Measurements from ENCODE around the gene GP1BB. TPM values are rescaled to one million over a fixed set of nuclear protein-coding genes. Genes with fewer than 3 reads are reported as not detected.

GP1BB gene
- total RNA-seq, 1 donor from 2014 or later = 0.95 TPM

DNA sequence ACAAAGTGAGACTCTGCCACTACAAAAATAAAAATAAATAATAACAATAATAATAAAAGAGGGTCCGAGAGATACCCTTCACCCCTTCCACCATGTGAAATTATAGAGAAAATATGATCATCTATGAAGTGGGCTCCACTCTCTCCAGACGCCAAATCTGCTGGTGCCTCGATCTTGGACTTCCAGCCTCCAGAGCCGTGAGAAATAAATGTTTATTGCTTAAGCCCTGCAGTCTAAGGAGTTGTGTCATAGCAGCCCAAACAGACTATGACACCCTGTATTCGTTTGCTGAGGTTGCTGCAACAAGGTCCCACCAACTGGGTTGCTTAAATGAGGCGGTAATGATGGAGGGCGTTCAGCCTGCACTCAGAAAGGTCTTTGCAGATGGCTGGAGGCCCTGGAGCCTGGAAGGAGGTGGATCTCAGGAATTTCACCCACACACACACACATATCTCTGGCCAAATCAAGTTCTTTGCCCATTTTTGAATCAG, 16.6 kb upstream of the GP1BB start:
- FAIRE-seq (no peak), DNase-seq (ENCODE audit: low read depth) (no peak)
- Mint-ChIP-seq H3K9me3 (ENCODE audit: unreplicated experiment) (no peaks in the 10 kb centered on the region), H3K4me3 (ENCODE audit: unreplicated experiment) (no peak overlapping the region), H3K27me3 (ENCODE audit: low read depth, unreplicated experiment) (peaks cover 53% of the 10 kb centered on the region), H3K4me1 (ENCODE audit: low read depth, unreplicated experiment) (no peaks in the 10 kb centered on the region), H3K27ac (ENCODE audit: unreplicated experiment) (peak overlapping the region; percentile 4), H3K36me3 (ENCODE audit: low read depth, unreplicated experiment) (no peaks in the 10 kb centered on the region)
- no peak overlapping the region for H3K9ac ChIP-seq (ENCODE audit: low read length)
- H3K36me3 ChIP-seq (ENCODE audit: insufficient read depth, low read length) = no peaks in the 10 kb centered on the region
- H2AFZ ChIP-seq (ENCODE audit: low read depth, low read length) = no peak overlapping the region
- H4K20me1 ChIP-seq (ENCODE audit: insufficient read depth, low read length) = no peaks in the 10 kb centered on the region
- H3K79me2 ChIP-seq (ENCODE audit: insufficient read depth, low read length) = no peaks in the 10 kb centered on the region
- H3K9me3 ChIP-seq (ENCODE audit: insufficient read depth, low read depth, low read length) = no peaks in the 10 kb centered on the region
- no peak overlapping the region for H3K27ac ChIP-seq (ENCODE audit: low read depth, low read length)
- TF ChIP-seq, protein P1, sequence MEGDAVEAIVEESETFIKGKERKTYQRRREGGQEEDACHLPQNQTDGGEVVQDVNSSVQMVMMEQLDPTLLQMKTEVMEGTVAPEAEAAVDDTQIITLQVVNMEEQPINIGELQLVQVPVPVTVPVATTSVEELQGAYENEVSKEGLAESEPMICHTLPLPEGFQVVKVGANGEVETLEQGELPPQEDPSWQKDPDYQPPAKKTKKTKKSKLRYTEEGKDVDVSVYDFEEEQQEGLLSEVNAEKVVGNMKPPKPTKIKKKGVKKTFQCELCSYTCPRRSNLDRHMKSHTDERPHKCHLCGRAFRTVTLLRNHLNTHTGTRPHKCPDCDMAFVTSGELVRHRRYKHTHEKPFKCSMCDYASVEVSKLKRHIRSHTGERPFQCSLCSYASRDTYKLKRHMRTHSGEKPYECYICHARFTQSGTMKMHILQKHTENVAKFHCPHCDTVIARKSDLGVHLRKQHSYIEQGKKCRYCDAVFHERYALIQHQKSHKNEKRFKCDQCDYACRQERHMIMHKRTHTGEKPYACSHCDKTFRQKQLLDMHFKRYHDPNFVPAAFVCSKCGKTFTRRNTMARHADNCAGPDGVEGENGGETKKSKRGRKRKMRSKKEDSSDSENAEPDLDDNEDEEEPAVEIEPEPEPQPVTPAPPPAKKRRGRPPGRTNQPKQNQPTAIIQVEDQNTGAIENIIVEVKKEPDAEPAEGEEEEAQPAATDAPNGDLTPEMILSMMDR (IDR thresholded peaks at IDR 0.05; ENCODE audit: insufficient read depth, low read depth, low read length) = no peak
- no peak for TF ChIP-seq EZH2 (IDR thresholded peaks at IDR 0.05; ENCODE audit: insufficient read depth, low read length)
- no peak overlapping the region for H3K4me3 ChIP-seq (ENCODE audit: insufficient read depth, low read depth, low read length)
- H3K4me1 ChIP-seq (ENCODE audit: insufficient read depth, low read length) = no peaks in the 10 kb centered on the region
- no peak overlapping the region for H3K4me2 ChIP-seq (ENCODE audit: low read length)
- H3K27me3 ChIP-seq (ENCODE audit: insufficient read depth, low read length) = peaks cover 7% of the 10 kb centered on the region

DNA sequence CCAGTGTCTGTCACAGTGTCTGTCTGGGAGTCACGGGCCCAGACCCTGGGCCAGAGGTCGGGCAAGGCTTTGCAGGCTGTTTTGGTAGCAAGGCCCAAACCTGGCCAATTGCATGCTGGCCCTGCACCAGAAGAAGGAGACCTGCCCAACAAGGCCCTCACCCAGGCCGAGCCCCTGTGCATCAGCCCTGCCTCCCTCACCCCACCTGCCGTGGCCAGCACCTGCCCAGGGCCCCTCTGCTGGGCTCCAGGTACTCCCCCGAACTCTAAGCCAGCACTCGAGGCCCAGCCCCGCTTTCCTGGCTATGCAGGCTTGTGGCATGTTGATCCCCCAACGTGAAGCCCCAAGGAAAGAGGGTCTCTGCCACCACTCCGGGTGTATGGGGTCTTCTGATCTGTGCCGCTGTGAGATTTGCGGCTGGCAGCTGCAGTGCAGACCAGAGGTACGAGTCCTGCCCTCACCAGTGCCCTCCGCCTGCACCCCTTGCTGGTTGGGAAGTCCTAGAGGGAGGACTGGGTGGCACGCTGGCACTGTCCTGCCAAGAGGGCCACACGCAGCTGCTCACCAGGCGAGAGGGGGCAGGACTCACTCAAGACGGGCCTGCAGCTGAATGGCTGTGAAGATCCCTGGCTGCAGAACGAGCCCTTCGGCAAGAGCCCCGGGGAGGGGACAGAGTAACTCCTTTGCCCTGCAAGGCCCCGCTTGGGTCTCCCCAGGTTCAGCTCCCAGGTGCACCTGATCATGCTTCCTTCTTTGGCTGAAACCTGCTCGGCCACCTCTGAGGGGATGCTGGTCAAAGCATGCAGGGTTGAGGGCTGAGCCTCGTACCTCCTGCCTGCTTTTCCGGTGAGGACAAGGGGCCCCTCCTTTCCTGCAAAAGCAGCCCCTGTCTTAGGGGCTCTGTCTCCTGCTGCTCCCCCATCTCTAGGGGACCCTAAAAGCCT, 15.7 kb upstream of the GP1BB start:
- Histone ChIP-seq H3K9me3 (ENCODE audit: insufficient read depth, low read depth, low read length) (no peaks in the 10 kb centered on the region), H3K4me3 (ENCODE audit: insufficient read depth, low read depth, low read length) (no peak overlapping the region), H3K27me3 (ENCODE audit: insufficient read depth, low read length) (peaks cover 7% of the 10 kb centered on the region), H3K36me3 (ENCODE audit: insufficient read depth, low read length) (no peaks in the 10 kb centered on the region), H3K79me2 (ENCODE audit: insufficient read depth, low read length) (no peaks in the 10 kb centered on the region), H2AFZ (ENCODE audit: low read depth, low read length) (no peak overlapping the region), H3K9ac (ENCODE audit: low read length) (no peak overlapping the region), H3K4me2 (ENCODE audit: low read length) (no peak overlapping the region), H3K27ac (ENCODE audit: low read depth, low read length) (no peak overlapping the region), H4K20me1 (ENCODE audit: insufficient read depth, low read length) (no peaks in the 10 kb centered on the region), H3K4me1 (ENCODE audit: insufficient read depth, low read length) (no peaks in the 10 kb centered on the region)
- Mint-ChIP-seq H3K4me3 (ENCODE audit: unreplicated experiment) (no peak overlapping the region), H3K9me3 (ENCODE audit: unreplicated experiment) (no peaks in the 10 kb centered on the region), H3K27ac (ENCODE audit: unreplicated experiment) (no peak overlapping the region), H3K36me3 (ENCODE audit: low read depth, unreplicated experiment) (no peaks in the 10 kb centered on the region), H3K4me1 (ENCODE audit: low read depth, unreplicated experiment) (no peaks in the 10 kb centered on the region), H3K27me3 (ENCODE audit: low read depth, unreplicated experiment) (peaks cover 55% of the 10 kb centered on the region)
- no peak for TF ChIP-seq EZH2 (IDR thresholded peaks at IDR 0.05; ENCODE audit: insufficient read depth, low read length)
- TF ChIP-seq, protein P1 (IDR thresholded peaks at IDR 0.05; ENCODE audit: insufficient read depth, low read depth, low read length) = no peak
- no peak for DNase-seq (ENCODE audit: low read depth)
- FAIRE-seq = no peak

Measured in astrocyte (in vitro differentiated cells and primary cell).